Endothelial cell of umbilical vein (primary cell): ENCODE results near the gene SUFU. TPM values are rescaled to one million over a fixed set of nuclear protein-coding genes. Genes with fewer than 3 reads are reported as not detected.

Experiments used
- BruUV-seq: library from RNA; stranded (reverse); fragments of 400-500 nt; replicated peaks from 2 replicates; lab custom pipeline; 2021; lab: Mats Ljungman, UMichigan
- CTCF ChIA-PET: fragments of 300-600, 350-600 bp; sonication (Branson Sonifier 250); formaldehyde crosslinking; loops from one replicate; lab custom pipeline; 2021; ENCODE audit warnings: antibody characterized with exemption, inconsistent platforms; lab: Charles Lee
- POLR2A ChIA-PET: fragments of 300-600, 350-600 bp; sonication (Branson Sonifier 250); formaldehyde crosslinking; loops from one replicate; lab custom pipeline; 2021; ENCODE audit warnings: antibody characterized with exemption, inconsistent platforms; lab: Charles Lee
- DNase-seq: peaks from one replicate; pipeline ENCODE4 v3.0.0-alpha.2; 2011; ENCODE audit warnings: low read depth, low spot score
- FAIRE-seq: peaks from 2 replicates; lab custom pipeline; 2011; peaks lifted over from hg19 to GRCh38; lab: Jason Lieb, UNC
- H2AFZ ChIP-seq: 2 replicates; pipeline ENCODE4 v1.6.0; 2012; ENCODE audit warnings: low read depth, low read length, control low read depth, inconsistent platforms
- H3K27ac ChIP-seq: 2 replicates; pipeline ENCODE4 v1.5.1; 2011; ENCODE audit warnings: low read depth, mild to moderate bottlenecking, control low read depth, low read length, moderate library complexity; ENCODE audit not compliant: insufficient read depth
- H3K27me3 ChIP-seq, 2 experiments: 2 replicates each; pipeline versions ENCODE4 v1.6.0 to v1.6.1; 2011; ENCODE audit warnings: low read length in 2 of 2, mixed read lengths in 1 of 2; ENCODE audit not compliant: control insufficient read depth in 2 of 2, insufficient read depth in 2 of 2
- H3K36me3 ChIP-seq, 2 experiments: 2 replicates in 1 of 2; 3 replicates in 1 of 2; pipeline ENCODE4 v1.5.1; 2011; ENCODE audit warnings: low read length in 2 of 2, mild to moderate bottlenecking in 1 of 2, moderate library complexity in 1 of 2; ENCODE audit not compliant: control insufficient read depth in 2 of 2, insufficient read depth in 2 of 2; ENCODE audit errors: extremely low read depth in 1 of 2
- H3K4me1 ChIP-seq: 3 replicates; pipeline ENCODE4 v1.5.1; 2011; ENCODE audit warnings: mild to moderate bottlenecking, low read length; ENCODE audit not compliant: control insufficient read depth, insufficient read depth; ENCODE audit errors: extremely low read depth
- H3K4me2 ChIP-seq: 2 replicates; pipeline ENCODE4 v1.6.1; 2011; ENCODE audit warnings: low read length, control low read depth, mixed read lengths; ENCODE audit not compliant: insufficient read depth
- H3K4me3 ChIP-seq, 3 experiments: fragments of 200-600 bp in 1 of 3; sonication (generic), shearing (Covaris generic) in 1 of 3; replicated peaks in 1 of 3; 2 replicates each; pipeline ENCODE4 v1.5.1; 2011 to 2016; ENCODE audit warnings: control low read depth in 3 of 3, low read length in 3 of 3, mild to moderate bottlenecking in 2 of 3, inconsistent platforms in 1 of 3, low read depth in 1 of 3, moderate library complexity in 1 of 3; ENCODE audit not compliant: insufficient read depth in 1 of 3
- H3K79me2 ChIP-seq: 2 replicates; pipeline ENCODE4 v1.6.0; 2012; ENCODE audit warnings: low read length, inconsistent platforms; ENCODE audit not compliant: control insufficient read depth, insufficient read depth
- H3K9ac ChIP-seq: replicated peaks from 2 replicates; pipeline ENCODE3; 2011; ENCODE audit warnings: low read length, control low read depth; ENCODE audit not compliant: insufficient read depth; ENCODE audit errors: extremely low read depth
- H3K9me1 ChIP-seq: replicated peaks from 3 replicates; pipeline ENCODE4 v1.6.0; 2011; ENCODE audit warnings: mild to moderate bottlenecking, low read length; ENCODE audit not compliant: control insufficient read depth, insufficient read depth; ENCODE audit errors: extremely low read depth
- H3K9me3 ChIP-seq: replicated peaks from 2 replicates; pipeline ENCODE4 v1.5.1; 2012; ENCODE audit warnings: low read length, inconsistent platforms; ENCODE audit not compliant: control insufficient read depth, insufficient read depth
- H4K20me1 ChIP-seq: replicated peaks from 2 replicates; pipeline ENCODE3; 2011; ENCODE audit warnings: mild to moderate bottlenecking, low read length; ENCODE audit not compliant: control insufficient read depth, insufficient read depth; ENCODE audit errors: extremely low read depth
- CTCF ChIP-seq, 2 donors: IDR thresholded peaks; 1 replicate in 1 of 2; 2 replicates in 1 of 2; pipeline ENCODE4 v1.5.1; 2011; ENCODE audit warnings: low read length in 2 of 2, mild to moderate bottlenecking in 2 of 2, moderate library complexity in 2 of 2, control low read depth in 1 of 2, inconsistent platforms in 1 of 2, low read depth in 1 of 2; ENCODE audit not compliant: insufficient read depth in 1 of 2; ENCODE audit errors: extremely low read depth in 1 of 2
- EZH2 ChIP-seq: IDR thresholded peaks from 2 replicates; pipeline ENCODE4 v1.6.1; 2012; ENCODE audit warnings: borderline replicate concordance, low read depth, mild to moderate bottlenecking, moderate library complexity, low read length, inconsistent platforms; ENCODE audit not compliant: severe bottlenecking
- FOS ChIP-seq: IDR thresholded peaks from 2 replicates; pipeline ENCODE4 v1.6.1; 2011; ENCODE audit warnings: mild to moderate bottlenecking, low read length, moderate library complexity, borderline replicate concordance; ENCODE audit not compliant: insufficient read depth
- GATA2 ChIP-seq: IDR thresholded peaks from 2 replicates; pipeline ENCODE4 v1.7.0; 2011; ENCODE audit warnings: low read depth, mild to moderate bottlenecking, moderate library complexity, mixed read lengths, low read length; ENCODE audit not compliant: insufficient read length, insufficient read depth
- JUN ChIP-seq: IDR thresholded peaks from 2 replicates; pipeline ENCODE4 v1.6.1; 2011; ENCODE audit warnings: borderline replicate concordance, low read depth; ENCODE audit not compliant: insufficient read length, insufficient read depth
- MAX ChIP-seq: IDR thresholded peaks from 2 replicates; pipeline ENCODE4 v1.6.1; 2011; ENCODE audit not compliant: insufficient read depth, insufficient read length
- MYC ChIP-seq: IDR thresholded peaks from one replicate; pipeline ENCODE4 v1.6.1; 2011; ENCODE audit warnings: mild to moderate bottlenecking, low read depth, low read length
- POLR2A ChIP-seq: IDR thresholded peaks from 2 replicates; pipeline ENCODE4 v1.6.1; 2012; ENCODE audit warnings: low read depth, mild to moderate bottlenecking, control low read depth, low read length
- POLR2AphosphoS5 ChIP-seq: IDR thresholded peaks from 2 replicates; pipeline ENCODE4 v1.6.1; 2012; ENCODE audit warnings: low read depth, mild to moderate bottlenecking, control low read depth, low read length, moderate library complexity; ENCODE audit not compliant: insufficient read depth
- dilution Hi-C: fragments of 300-500 bp; cut with MboI; formaldehyde crosslinking; loops from one replicate; pipeline ENCODE4 v1.15.0; 2019; ENCODE audit warnings: low sequenced_read_pairs; ENCODE audit not compliant: extremely low pct_ligation_motif_present
- intact Hi-C: fragments of 100-400 bp; cut with micrococcal nuclease; formaldehyde crosslinking; loops from one replicate; pipeline ENCODE4 v1.10.0; 2022
- polyA plus RNA-seq, 4 experiments: library from polyadenylated mRNA; depleted of rRNA in 3 of 4; stranded (reverse) in 3 of 4; unstranded in 1 of 4; fragments of >200 nt; gene quantifications; 2 replicates each; pipeline versions ENCODE4 v1.2.1 to v1.2.3, GENCODE V29; 2011 to 2012; ENCODE audit warnings: missing spikeins in 1 of 4
- total RNA-seq: library from RNA; stranded (reverse); gene quantifications from 2 replicates; pipeline ENCODE4 v1.2.3, GENCODE V29; 2021

SUFU gene
- total and polyA plus RNA-seq, 2 donors (not counting 3 experiments of a cell fraction or from before 2014, with no cell fraction given) = 10.1 to 16.3 TPM

DNA sequence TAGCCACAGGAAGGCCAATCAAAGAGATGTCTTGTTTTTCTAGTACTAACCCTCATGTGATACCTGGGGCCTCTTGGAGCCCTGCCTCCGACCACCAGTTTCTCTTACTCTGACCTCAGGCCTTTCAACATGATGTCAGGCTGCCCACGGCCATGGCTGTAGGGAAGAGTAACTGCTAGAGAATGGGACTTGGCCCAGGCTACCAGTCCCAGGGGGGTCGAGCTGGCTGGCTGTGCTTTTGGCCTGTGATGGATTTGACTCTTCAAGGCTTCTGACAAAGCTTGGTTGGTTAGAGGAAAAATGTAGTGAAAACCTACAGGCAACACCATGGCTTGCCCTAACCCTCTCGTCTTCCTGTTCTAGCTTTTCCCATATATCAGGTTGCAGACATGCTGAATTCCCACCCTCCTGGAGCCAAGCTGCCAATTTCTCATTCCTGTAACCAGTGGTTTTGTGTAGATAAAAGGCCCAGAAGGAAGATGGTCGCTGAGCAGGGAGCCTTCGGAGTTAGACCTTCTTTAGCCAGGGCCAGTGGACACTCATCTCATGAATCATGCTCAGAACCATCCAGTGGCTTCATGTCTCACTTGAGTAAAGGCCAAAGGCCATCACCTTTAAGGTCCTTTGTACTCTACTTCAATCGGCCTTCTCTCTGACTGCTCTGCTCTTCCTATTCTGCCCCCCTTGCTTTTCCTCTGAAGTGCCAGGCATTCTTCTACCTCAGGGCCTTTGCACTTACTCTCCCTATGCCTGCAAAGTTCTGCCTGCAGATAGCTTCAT lies 19.7 kb downstream of the SUFU start:
- no peak overlapping the region for H3K27ac ChIP-seq
- no peak for DNase-seq
- H3K4me1 ChIP-seq = no peaks in the 10 kb centered on the region
- H3K27me3 ChIP-seq = no peaks in the 10 kb centered on the region
- H2AFZ ChIP-seq = no peak overlapping the region
- H3K9me3 ChIP-seq = no peaks in the 10 kb centered on the region
- TF ChIP-seq FOS (no peak), MYC (no peak), GATA2 (no peak), CTCF (IDR thresholded peaks at IDR 0.05; ENCODE audit: extremely low read depth in 1 of 2, insufficient read depth in 1 of 2, low read depth in 1 of 2, low read length in 2 of 2) (no peak), EZH2 (no peak), POLR2A (no peak), JUN (no peak), POLR2AphosphoS5 (no peak), MAX (no peak)
- intact Hi-C loops (no loop called here), dilution Hi-C loops (no loop called here)
- peaks cover 2% of the 10 kb centered on the region for H3K9me1 ChIP-seq
- FAIRE-seq = no peak
- BruUV-seq = no TSS peak
- H3K4me3 ChIP-seq = no peak overlapping the region
- ChIA-PET POLR2A (no interaction called here), CTCF (interaction anchor here (2.0 to 2.2 kb wide), 2 partner anchors 14 to 60 kb away, joined by 8 to 11 read pairs; no protein-coding TSS in a partner anchor)
- no peaks in the 10 kb centered on the region for H3K79me2 ChIP-seq
- no peak overlapping the region for H3K9ac ChIP-seq
- peaks cover 2% of the 10 kb centered on the region for H4K20me1 ChIP-seq
- peaks cover 0 to 7% of the 10 kb centered on the region in 2 experiments for H3K36me3 ChIP-seq
- H3K4me2 ChIP-seq = no peak overlapping the region
